Measurements from ENCODE around the gene GPR171.

GPR171 gene

GRCh38 chr3:151227807-151228665 is 25.0 kb upstream of the GPR171 start:
- no peaks in the 10 kb centered on the region for H3K4me1 ChIP-seq (ENCODE audit: control insufficient read depth, insufficient read depth, low read length)
- no peaks in the 10 kb centered on the region for H3K9me3 ChIP-seq (ENCODE audit: control insufficient read depth, insufficient read depth, low read depth, low read length)
- H3K36me3 ChIP-seq (ENCODE audit: control insufficient read depth in 2 of 2, insufficient read depth in 1 of 2, low read length in 2 of 2) = no peaks in the 10 kb centered on the region
- no peak overlapping the region for H3K4me3 ChIP-seq (ENCODE audit: low read depth, low read length)
- CTCF ChIA-PET = interaction anchor here (0.6 to 3.1 kb wide), 29 partner anchors 8 to 1213 kb away, joined by 3 to 32 read pairs (median 4); partner anchors contain the start of gene P2RY14
- POLR2A ChIA-PET = no interaction called here
- TF ChIP-seq ZNF366 (tag by site-specific recombination; conservative IDR thresholded peaks at IDR 0.05) (no peak), ZNF654 (tag by site-specific recombination; IDR thresholded peaks at IDR 0.05; ENCODE audit: low read depth) (peak; percentile 83), ZBTB48 (tag by site-specific recombination; IDR thresholded peaks at IDR 0.05) (0 out of 2 replicates have a peak, but pooled peaks have one; percentile 20), CTCF (tag by site-specific recombination; IDR thresholded peaks at IDR 0.05) (peak; percentile 23; the same call in 1 of the 2 replicates)
- no peak overlapping the region for H3K27ac ChIP-seq (ENCODE audit: extremely low read depth, low read depth, low read length)

GRCh38 chr3:151227266-151227806 is 24.3 kb upstream of the GPR171 start:
- no peaks in the 10 kb centered on the region for H3K4me1 ChIP-seq (ENCODE audit: control insufficient read depth, insufficient read depth, low read length)
- H3K36me3 ChIP-seq (ENCODE audit: control insufficient read depth in 2 of 2, insufficient read depth in 1 of 2, low read length in 2 of 2) = no peaks in the 10 kb centered on the region
- ChIA-PET POLR2A (no interaction called here), CTCF (interaction anchor here (0.5 to 3.1 kb wide), 23 partner anchors 10 to 1890 kb away, joined by 3 to 32 read pairs (median 4); partner anchors contain the start of gene P2RY14)
- H3K27ac ChIP-seq (ENCODE audit: extremely low read depth, low read depth, low read length) = no peak overlapping the region
- TF ChIP-seq ZNF354C (tag by site-specific recombination; IDR thresholded peaks at IDR 0.05; ENCODE audit: borderline replicate concordance, low read depth) (no peak), HOXD13 (CRISPR knock-in tag; IDR thresholded peaks at IDR 0.05; ENCODE audit: borderline replicate concordance) (no peak), YY2 (tag by site-specific recombination; IDR thresholded peaks at IDR 0.05) (no peak), ZNF223 (tag by site-specific recombination; IDR thresholded peaks at IDR 0.05) (no peak)
- TF ChIP-seq, protein P1, sequence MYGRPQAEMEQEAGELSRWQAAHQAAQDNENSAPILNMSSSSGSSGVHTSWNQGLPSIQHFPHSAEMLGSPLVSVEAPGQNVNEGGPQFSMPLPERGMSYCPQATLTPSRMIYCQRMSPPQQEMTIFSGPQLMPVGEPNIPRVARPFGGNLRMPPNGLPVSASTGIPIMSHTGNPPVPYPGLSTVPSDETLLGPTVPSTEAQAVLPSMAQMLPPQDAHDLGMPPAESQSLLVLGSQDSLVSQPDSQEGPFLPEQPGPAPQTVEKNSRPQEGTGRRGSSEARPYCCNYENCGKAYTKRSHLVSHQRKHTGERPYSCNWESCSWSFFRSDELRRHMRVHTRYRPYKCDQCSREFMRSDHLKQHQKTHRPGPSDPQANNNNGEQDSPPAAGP (tag by site-specific recombination; IDR thresholded peaks at IDR 0.05) = no peak
- H3K9me3 ChIP-seq (ENCODE audit: control insufficient read depth, insufficient read depth, low read depth, low read length) = no peaks in the 10 kb centered on the region
- no peak overlapping the region for H3K4me3 ChIP-seq (ENCODE audit: low read depth, low read length)

DNA sequence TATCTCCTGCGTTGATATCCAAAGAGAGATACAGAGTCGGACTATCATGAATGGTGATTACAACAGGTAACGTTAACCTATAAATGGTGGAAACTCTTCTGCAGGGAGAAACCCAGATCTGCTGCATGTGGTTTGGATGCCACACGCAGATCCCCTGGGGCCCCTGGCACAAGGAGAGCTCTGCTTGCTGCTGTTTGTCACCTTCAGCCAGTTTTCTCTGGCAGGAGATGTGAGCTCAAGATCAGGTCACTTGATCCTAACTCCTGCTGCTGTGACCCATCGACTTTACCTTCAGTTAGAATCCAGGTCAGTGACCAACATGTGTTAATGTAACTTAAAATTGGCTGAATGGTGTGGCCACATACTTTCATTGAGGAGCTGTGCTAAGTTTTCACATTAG is 23.8 kb upstream of the GPR171 start:
- ChIA-PET POLR2A (no interaction called here), CTCF (interaction anchor here (0.5 to 3.1 kb wide), 9 partner anchors 12 to 1891 kb away, joined by 3 to 32 read pairs (median 4); partner anchors contain the start of gene P2RY14)
- Histone ChIP-seq H3K4me1 (ENCODE audit: control insufficient read depth, insufficient read depth, low read length) (no peaks in the 10 kb centered on the region), H3K27ac (ENCODE audit: extremely low read depth, low read depth, low read length) (no peak overlapping the region), H3K9me3 (ENCODE audit: control insufficient read depth, insufficient read depth, low read depth, low read length) (no peaks in the 10 kb centered on the region), H3K36me3 (ENCODE audit: control insufficient read depth in 2 of 2, insufficient read depth in 1 of 2, low read length in 2 of 2) (no peaks in the 10 kb centered on the region), H3K4me3 (ENCODE audit: low read depth, low read length) (no peak overlapping the region)
- TF ChIP-seq, protein P2, sequence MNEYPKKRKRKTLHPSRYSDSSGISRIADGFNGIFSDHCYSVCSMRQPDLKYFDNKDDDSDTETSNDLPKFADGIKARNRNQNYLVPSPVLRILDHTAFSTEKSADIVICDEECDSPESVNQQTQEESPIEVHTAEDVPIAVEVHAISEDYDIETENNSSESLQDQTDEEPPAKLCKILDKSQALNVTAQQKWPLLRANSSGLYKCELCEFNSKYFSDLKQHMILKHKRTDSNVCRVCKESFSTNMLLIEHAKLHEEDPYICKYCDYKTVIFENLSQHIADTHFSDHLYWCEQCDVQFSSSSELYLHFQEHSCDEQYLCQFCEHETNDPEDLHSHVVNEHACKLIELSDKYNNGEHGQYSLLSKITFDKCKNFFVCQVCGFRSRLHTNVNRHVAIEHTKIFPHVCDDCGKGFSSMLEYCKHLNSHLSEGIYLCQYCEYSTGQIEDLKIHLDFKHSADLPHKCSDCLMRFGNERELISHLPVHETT (tag by site-specific recombination; IDR thresholded peaks at IDR 0.05) = no peak
- TF ChIP-seq ZNF146 (tag by site-specific recombination; IDR thresholded peaks at IDR 0.05) (no peak), ZNF560 (tag by site-specific recombination; IDR thresholded peaks at IDR 0.05; ENCODE audit: borderline replicate concordance) (no peak), ZNF747 (tag by site-specific recombination; IDR thresholded peaks at IDR 0.05) (no peak), ZFHX2 (tag by site-specific recombination; conservative IDR thresholded peaks at IDR 0.05) (no peak), ZNF623 (tag by site-specific recombination; IDR thresholded peaks at IDR 0.05) (no peak)
- TF ChIP-seq, protein P3, sequence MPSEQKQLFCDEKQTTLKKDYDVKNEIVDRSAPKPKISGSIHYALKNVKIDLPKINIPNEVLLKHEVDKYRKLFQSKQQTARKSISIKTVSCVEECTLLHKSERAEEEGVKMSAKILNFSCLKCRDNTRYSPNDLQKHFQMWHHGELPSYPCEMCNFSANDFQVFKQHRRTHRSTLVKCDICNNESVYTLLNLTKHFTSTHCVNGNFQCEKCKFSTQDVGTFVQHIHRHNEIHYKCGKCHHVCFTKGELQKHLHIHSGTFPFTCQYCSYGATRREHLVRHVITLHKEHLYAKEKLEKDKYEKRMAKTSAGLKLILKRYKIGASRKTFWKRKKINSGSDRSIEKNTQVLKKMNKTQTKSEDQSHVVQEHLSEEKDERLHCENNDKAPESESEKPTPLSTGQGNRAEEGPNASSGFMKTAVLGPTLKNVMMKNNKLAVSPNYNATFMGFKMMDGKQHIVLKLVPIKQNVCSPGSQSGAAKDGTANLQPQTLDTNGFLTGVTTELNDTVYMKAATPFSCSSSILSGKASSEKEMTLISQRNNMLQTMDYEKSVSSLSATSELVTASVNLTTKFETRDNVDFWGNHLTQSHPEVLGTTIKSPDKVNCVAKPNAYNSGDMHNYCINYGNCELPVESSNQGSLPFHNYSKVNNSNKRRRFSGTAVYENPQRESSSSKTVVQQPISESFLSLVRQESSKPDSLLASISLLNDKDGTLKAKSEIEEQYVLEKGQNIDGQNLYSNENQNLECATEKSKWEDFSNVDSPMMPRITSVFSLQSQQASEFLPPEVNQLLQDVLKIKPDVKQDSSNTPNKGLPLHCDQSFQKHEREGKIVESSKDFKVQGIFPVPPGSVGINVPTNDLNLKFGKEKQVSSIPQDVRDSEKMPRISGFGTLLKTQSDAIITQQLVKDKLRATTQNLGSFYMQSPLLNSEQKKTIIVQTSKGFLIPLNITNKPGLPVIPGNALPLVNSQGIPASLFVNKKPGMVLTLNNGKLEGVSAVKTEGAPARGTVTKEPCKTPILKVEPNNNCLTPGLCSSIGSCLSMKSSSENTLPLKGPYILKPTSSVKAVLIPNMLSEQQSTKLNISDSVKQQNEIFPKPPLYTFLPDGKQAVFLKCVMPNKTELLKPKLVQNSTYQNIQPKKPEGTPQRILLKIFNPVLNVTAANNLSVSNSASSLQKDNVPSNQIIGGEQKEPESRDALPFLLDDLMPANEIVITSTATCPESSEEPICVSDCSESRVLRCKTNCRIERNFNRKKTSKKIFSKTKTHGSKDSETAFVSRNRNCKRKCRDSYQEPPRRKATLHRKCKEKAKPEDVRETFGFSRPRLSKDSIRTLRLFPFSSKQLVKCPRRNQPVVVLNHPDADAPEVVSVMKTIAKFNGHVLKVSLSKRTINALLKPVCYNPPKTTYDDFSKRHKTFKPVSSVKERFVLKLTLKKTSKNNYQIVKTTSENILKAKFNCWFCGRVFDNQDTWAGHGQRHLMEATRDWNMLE (tag by site-specific recombination; conservative IDR thresholded peaks at IDR 0.05; ENCODE audit: low read depth) = no peak
- TF ChIP-seq, protein P4, sequence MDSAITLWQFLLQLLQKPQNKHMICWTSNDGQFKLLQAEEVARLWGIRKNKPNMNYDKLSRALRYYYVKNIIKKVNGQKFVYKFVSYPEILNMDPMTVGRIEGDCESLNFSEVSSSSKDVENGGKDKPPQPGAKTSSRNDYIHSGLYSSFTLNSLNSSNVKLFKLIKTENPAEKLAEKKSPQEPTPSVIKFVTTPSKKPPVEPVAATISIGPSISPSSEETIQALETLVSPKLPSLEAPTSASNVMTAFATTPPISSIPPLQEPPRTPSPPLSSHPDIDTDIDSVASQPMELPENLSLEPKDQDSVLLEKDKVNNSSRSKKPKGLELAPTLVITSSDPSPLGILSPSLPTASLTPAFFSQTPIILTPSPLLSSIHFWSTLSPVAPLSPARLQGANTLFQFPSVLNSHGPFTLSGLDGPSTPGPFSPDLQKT (IDR thresholded peaks at IDR 0.05; ENCODE audit: borderline replicate concordance, low read depth, low read length) = no peak

Measured in HEK293 (cell line).